Esophagus muscularis mucosa (tissue), 4 donors: Measurements from ENCODE around the gene ENOX1. TPM values are rescaled to one million over a fixed set of nuclear protein-coding genes. Genes with fewer than 3 reads are reported as not detected.

Experiments used
- DNase-seq: peaks from one replicate; pipeline ENCODE4 v3.0.0-alpha.2; 2017; ENCODE audit errors: extremely low spot score
- H3K27ac ChIP-seq, 4 donors: fragments of 200-600 bp; sonication (generic); replicated peaks in 1 of 4; 1 replicate in 3 of 4; 2 replicates in 1 of 4; pipeline ENCODE4 v1.5.1; 2016 to 2019; ENCODE audit warnings: mild to moderate bottlenecking in 1 of 4
- H3K27me3 ChIP-seq, 4 donors: fragments of 200-600 bp; sonication (generic); one replicate each; pipeline versions ENCODE4 v1.5.1 to v1.6.0; 2016 to 2019
- H3K36me3 ChIP-seq, 4 donors: fragments of 200-600 bp; sonication (generic); one replicate each; pipeline ENCODE4 v1.5.1; 2016 to 2019
- H3K4me1 ChIP-seq, 4 donors: fragments of 200-600 bp; sonication (generic); one replicate each; pipeline ENCODE4 v1.5.1; 2016 to 2019
- H3K4me3 ChIP-seq, 4 donors: fragments of 200-600 bp; sonication (generic); 1 replicate in 2 of 4; 2 replicates in 2 of 4; pipeline ENCODE4 v1.5.1; 2016 to 2019; ENCODE audit warnings: mild to moderate bottlenecking in 4 of 4, moderate library complexity in 1 of 4
- H3K9me3 ChIP-seq, 4 donors: fragments of 200-600 bp; sonication (generic); 1 replicate in 3 of 4; 2 replicates in 1 of 4; pipeline ENCODE4 v1.5.1; 2016 to 2019
- CTCF ChIP-seq, 3 experiments: fragments of 200-600 bp in 2 of 3; fragments of 450-650 bp in 1 of 3; sonication (generic) in 2 of 3; IDR thresholded peaks; one replicate each; pipeline ENCODE4 v1.5.1; 2017 to 2019; ENCODE audit warnings: antibody characterized with exemption in 3 of 3, mild to moderate bottlenecking in 2 of 3, moderate library complexity in 1 of 3
- EP300 ChIP-seq: sonication (generic); formaldehyde crosslinking; IDR thresholded peaks from one replicate; pipeline ENCODE4 v1.6.1; 2017; ENCODE audit warnings: antibody characterized with exemption
- POLR2A ChIP-seq: fragments of 450-650 bp; IDR thresholded peaks from one replicate; pipeline ENCODE4 v1.6.1; 2017; ENCODE audit warnings: antibody characterized with exemption, moderate library complexity, mild to moderate bottlenecking, low read depth
- POLR2AphosphoS5 ChIP-seq, 2 donors: sonication (generic); formaldehyde crosslinking; IDR thresholded peaks; one replicate each; pipeline ENCODE4 v1.6.1; 2017; ENCODE audit warnings: antibody characterized with exemption in 2 of 2
- WGBS: methylation state at CpG from one replicate; pipeline ENCODE4 v1.1.5; 2018; 5-methylcytosine and 5-hydroxymethylcytosine counted together
- intact Hi-C: fragments of 100-400 bp; cut with DNase I; formaldehyde crosslinking; loops from one replicate; pipeline ENCODE4 v1.15.1; 2023
- total RNA-seq, 4 donors: library from RNA; depleted of rRNA; stranded (reverse); fragments of >200 nt; gene quantifications; one replicate each; pipeline versions ENCODE4 v1.1.0 to v1.2.1, GENCODE V29; 2016

Gene ENOX1
- total RNA-seq, 4 donors from 2014 or later = 9.3 to 14.1 (median 12.4) TPM

- intact Hi-C loops = no loop called here
- no peak for DNase-seq
- Histone ChIP-seq H3K36me3 (no peaks in the 10 kb centered on the region), H3K27me3 (no peaks in the 10 kb centered on the region), H3K4me1 (peaks cover 0 to 16% (median 2%) of the 10 kb centered on the region in 4 donors), H3K4me3 (no peak overlapping the region), H3K27ac (no peak overlapping the region), H3K9me3 (no peaks in the 10 kb centered on the region)
- WGBS = 88% methylated on average over 2 of the region's 2 CpGs
- TF ChIP-seq POLR2AphosphoS5 (IDR thresholded peaks at IDR 0.05) = no peak
- TF ChIP-seq EP300 = no peak
- TF ChIP-seq POLR2A = no peak
- no peak for TF ChIP-seq CTCF (IDR thresholded peaks at IDR 0.05)
Measured at GRCh38 chr13:43295321-43295720, 491.5 kb downstream of the ENOX1 start.

GRCh38 chr13:43294412-43294811, 492.4 kb downstream of the ENOX1 start:
- Histone ChIP-seq H3K4me1 (peaks cover 0 to 25% (median 9%) of the 10 kb centered on the region in 4 donors), H3K4me3 (no peak overlapping the region), H3K27me3 (no peaks in the 10 kb centered on the region), H3K9me3 (no peaks in the 10 kb centered on the region), H3K36me3 (no peaks in the 10 kb centered on the region), H3K27ac (no peak overlapping the region)
- intact Hi-C loops = no loop called here
- TF ChIP-seq POLR2A (no peak), POLR2AphosphoS5 (IDR thresholded peaks at IDR 0.05) (no peak), EP300 (no peak), CTCF (IDR thresholded peaks at IDR 0.05) (no peak)
- no peak for DNase-seq
- 88% methylated on average over 4 of the region's 4 CpGs for WGBS

GRCh38 chr13:43293986-43294385, 492.8 kb downstream of the ENOX1 start:
- intact Hi-C loops = no loop called here
- WGBS = 79% methylated on average over 3 of the region's 3 CpGs
- no peak for DNase-seq
- no peaks in the 10 kb centered on the region for H3K27me3 ChIP-seq
- no peak overlapping the region for H3K27ac ChIP-seq
- no peak overlapping the region for H3K4me3 ChIP-seq
- TF ChIP-seq POLR2AphosphoS5 (IDR thresholded peaks at IDR 0.05) (no peak), EP300 (no peak), POLR2A (no peak), CTCF (IDR thresholded peaks at IDR 0.05) (no peak)
- no peaks in the 10 kb centered on the region for H3K36me3 ChIP-seq
- H3K4me1 ChIP-seq = peaks cover 0 to 27% (median 12%) of the 10 kb centered on the region in 4 donors
- no peaks in the 10 kb centered on the region for H3K9me3 ChIP-seq

- WGBS = 92% methylated on average over 1 of the region's 1 CpG
- intact Hi-C loops = no loop called here
Measured at GRCh38 chr13:43293561-43293960, 493.2 kb downstream of the ENOX1 start.

More at GRCh38 chr13:43293561-43293960, 493.2 kb downstream of the ENOX1 start:
- no peaks in the 10 kb centered on the region for H3K9me3 ChIP-seq
- no peaks in the 10 kb centered on the region for H3K36me3 ChIP-seq
- no peak overlapping the region for H3K27ac ChIP-seq
- H3K27me3 ChIP-seq = no peaks in the 10 kb centered on the region
- peaks cover 0 to 29% (median 13%) of the 10 kb centered on the region in 4 donors for H3K4me1 ChIP-seq
- no peak for DNase-seq
- TF ChIP-seq CTCF (IDR thresholded peaks at IDR 0.05) (no peak), EP300 (no peak), POLR2A (no peak), POLR2AphosphoS5 (IDR thresholded peaks at IDR 0.05) (no peak)
- H3K4me3 ChIP-seq = no peak overlapping the region
